ENCODE measurements around the gene RNF13.
"Not testable (repeated sequence)": the region's sequence is repeated elsewhere in the genome, so short reads cannot be mapped to it uniquely, and the experiment has no call there.

The RNF13 gene

GRCh38 chr3:149901770-149902169 lies 88.8 kb downstream of the RNF13 start:
- DNase-seq, result no peak

GRCh38 chr3:149902498-149903139 lies 89.6 kb downstream of the RNF13 start:
- DNase-seq, result peak; percentile 5

GRCh38 chr3:149906036-149906435 lies 93.0 kb downstream of the RNF13 start:
- DNase-seq, result no peak

DNA sequence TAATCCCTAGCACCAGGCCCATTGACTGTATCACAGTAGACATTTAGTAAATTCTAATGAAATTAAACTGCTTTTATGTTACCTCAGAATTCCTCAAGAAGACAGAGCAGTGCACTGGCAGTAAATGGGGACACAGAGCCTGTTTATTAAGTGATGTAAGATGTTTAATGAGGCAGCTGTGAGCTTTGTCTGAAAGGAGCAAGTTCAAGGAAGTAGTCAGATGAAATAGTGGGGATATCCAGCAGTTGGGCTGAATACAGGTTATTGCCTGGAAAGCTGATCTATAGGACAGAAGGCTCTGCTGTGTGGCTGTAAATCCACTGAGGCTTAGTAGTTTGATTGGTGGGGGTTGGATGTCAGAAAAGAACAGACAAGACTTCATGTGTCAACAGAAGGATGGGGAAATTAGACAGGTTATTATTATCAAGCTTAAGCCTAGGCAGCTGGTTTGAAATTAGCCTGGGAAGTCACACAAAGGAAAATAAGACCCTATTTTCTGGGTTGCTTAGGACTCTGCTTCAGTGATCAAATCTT lies 95.5 kb downstream of the RNF13 start:
- DNase-seq, result peak; percentile 26

- DNase-seq, result no peak
Observed at GRCh38 chr3:149909923-149910322, 96.9 kb downstream of the RNF13 start.

- DNase-seq, result no peak
Observed at GRCh38 chr3:149917124-149917667, 104.2 kb downstream of the RNF13 start.

GRCh38 chr3:149919509-149919908 lies 106.5 kb downstream of the RNF13 start:
- no peak for DNase-seq

DNA sequence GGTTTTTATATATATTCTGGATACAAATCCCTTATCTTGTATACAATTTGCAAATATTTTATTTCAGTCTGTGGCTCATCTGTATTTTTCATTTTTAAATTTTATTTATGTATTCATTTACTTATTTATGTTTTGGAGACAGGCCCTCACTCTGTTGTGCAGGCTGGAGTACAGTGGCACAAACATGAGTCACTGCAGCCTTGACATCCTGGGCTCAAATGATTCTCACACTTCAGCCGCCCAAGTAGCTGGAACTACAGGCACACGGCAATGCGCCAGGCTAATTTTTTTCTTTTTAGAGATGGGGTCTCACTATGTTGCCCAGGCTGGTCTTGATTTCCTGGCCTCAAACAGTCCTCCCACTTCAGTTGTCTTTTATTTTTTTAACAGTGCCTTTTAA lies 107.1 kb downstream of the RNF13 start:
- no peak for DNase-seq

GRCh38 chr3:149933008-149933407 lies 120.0 kb downstream of the RNF13 start:
- no peak for DNase-seq

DNA sequence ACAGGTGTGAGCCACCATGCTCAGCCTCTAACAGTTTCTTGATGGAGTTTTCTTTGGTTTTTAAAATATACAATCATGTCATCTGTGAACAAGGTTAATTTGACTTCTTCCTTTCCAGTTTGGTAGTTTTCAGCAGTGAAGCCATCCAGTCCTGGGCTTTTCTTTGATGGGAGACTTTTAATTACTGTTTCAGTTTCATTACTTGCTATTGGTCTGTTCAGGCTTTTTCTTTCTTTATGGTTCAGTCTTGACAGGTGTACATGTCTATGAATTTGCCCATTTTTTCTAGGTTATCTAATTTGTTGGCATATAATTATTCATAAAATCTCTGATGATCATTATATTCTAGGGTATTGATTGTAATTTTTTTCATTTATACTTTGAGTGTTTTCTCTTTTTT lies 120.8 kb downstream of the RNF13 start:
- DNase-seq, result no peak

GRCh38 chr3:149934524-149934923 lies 121.5 kb downstream of the RNF13 start:
- DNase-seq, result no peak

DNA sequence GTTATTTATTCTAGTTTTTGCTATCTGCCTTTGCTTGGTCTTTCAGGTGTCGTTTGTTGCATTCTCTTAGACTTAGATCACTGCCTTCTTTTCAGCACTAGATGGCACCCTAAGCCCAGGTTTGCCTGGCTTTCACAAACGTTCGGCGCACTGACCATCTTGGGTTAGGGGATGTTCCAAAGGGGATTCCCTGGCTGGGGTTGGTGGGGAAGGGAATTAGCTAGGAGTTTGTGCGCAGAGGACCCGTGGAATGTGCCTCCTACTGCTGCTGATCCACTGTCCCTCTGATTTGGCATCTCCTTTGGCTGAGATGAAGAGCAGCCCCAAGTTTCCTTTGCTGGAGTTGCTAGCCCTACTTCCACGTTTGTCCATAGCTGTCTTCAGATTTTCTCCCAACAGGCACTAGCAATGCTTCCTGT lies 123.8 kb downstream of the RNF13 start:
- DNase-seq, result peak; percentile 71

DNA sequence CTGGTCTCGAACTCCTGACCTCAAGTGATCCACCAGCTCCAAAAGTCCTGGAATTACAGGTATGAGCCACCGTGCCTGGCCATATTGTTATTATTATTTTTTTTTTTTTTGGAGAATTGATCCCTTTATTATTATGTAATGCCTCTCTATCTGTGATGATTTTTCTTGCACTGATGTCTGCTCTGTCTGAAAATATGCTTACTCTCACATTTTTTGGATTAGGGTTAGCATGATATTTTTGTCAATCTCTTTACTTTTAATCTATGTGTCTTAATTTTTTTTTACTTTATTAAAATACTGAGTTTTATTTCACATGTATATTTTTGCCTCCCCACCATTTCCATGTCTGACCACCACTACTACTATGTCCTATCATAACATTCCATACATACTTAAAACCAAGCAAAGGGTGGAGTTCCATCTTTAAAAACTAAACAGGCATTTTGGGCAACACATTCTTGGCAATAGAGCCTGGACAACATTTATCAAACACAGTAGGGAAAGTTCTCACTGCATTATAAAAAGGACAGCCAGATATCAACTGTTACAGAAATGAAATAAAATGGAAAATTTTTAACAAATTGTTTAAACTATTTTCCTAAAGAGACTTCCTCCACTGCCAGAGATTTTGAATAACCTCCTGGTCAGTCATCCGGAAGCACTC lies 125.5 kb downstream of the RNF13 start:
- DNase-seq, result not testable (repeated sequence)

DNA sequence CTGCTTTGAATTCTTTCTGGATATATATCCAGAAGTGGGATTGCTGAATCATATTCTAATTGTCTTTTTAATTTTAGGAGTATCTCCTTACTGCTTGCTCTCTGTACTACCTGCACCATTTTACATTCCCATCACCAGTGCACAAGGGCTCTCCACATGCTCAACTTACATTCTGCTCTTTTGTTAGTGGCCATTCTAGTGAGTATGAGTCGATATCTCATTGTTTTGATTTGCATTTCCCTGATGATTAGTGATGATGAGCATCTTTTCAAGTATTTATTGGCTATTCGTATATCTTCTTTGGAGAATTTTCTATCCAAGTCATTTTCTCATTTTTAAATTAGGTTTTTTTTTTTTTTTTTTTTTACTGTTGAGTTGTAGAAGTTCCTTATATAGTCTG lies 128.2 kb downstream of the RNF13 start:
- DNase-seq, result no peak

DNA sequence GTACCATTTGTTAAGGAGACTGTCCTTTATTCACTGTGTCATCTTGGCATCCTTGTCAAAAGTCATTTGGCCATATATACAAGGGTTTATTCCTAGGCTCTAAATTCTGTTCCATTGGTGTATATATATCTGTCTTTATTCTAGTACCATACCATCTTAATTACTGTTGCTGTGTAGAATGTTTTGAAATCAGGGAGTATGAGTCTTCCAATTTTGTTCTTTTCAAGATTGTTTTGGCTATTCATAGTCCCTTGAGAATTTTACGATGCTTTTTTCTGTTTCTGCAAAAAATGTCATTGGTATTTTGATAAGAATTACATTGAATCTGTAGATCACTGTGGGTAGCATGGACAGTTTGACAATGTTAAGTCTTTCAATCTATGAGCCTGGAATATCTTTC lies 128.9 kb downstream of the RNF13 start:
- DNase-seq, result no peak

DNA sequence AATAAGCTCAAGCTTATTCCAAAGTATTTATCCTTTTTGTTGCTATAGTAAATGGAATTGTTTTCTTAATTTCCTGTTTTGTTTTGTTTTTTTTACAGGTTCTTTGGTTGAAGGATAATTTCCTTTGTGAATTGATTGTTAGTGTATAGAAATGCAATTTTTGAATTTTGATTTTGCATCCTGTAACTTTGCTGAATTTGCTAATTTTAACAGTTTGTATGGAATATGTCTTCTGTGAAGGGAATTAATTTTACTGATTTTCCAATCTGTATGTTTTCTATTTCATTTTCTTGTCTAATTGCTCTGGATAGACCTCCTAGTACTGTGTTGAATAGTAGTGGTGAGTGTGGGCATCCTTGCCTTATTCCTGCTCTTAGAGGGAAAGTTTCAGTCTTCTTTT lies 129.4 kb downstream of the RNF13 start:
- DNase-seq, result no peak

DNA sequence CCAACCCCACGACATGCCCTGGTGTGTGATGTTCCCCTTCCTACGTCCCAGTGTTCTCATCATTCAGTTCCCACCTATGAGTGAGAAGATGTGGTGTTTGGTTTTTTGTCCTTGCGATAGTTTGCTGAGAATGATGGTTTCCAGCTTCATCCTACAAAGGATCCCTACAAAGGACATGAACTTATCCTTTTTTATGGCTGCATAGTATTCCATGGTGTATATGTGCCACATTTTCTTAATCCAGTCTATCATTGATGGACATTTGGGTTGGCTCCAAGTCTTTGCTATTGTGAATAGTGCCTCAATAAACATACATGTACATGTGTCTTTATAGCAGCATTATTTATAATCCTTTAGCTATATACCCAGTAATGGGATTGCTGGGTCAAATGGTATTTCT lies 131.0 kb downstream of the RNF13 start:
- not testable (repeated sequence) for DNase-seq

DNA sequence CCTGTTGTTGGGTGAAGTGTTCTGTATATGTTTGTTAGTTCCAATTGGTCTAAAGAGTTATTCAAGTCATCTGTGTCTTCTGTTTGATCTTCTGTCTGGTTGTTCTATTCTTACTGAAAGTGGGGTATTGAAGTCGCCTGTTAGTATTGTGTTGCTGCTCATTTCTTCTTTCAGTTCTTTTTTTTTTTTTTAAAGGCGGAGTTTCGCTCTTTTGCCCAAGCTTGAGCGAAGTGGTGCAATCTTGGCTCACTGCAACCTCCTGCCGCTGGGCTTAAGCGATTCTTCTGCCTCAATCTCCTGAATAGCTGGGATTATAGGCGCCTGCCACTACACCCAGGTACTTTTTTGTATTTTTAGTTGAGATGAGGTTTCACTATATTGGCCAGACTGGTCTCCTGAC lies 134.2 kb downstream of the RNF13 start:
- DNase-seq, result no peak

GRCh38 chr3:149949181-149949580 lies 136.2 kb downstream of the RNF13 start:
- DNase-seq, result no peak

- no peak for DNase-seq
Observed at GRCh38 chr3:149954812-149955211, 141.8 kb downstream of the RNF13 start.

DNA sequence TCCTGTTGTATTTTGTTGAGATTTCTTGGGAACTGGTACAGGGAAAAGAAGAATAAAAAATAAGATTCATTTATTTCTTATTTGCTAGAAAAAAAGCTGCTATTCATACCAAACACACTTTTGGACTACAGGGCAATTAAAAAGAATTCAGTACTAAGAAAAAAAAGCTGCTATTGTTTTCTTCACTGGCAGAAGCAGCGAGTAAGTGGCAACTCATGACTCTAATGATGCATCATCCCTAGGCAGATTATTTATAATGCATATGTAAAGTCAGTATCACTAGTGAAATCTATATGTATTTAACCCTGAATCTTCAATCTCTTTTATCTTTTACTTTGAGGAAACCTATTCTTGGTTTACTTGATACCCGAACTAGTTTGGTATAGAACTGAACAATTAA lies 142.4 kb downstream of the RNF13 start:
- DNase-seq, result no peak

- no peak for DNase-seq
Observed at GRCh38 chr3:149957361-149958125, 144.5 kb downstream of the RNF13 start.

DNA sequence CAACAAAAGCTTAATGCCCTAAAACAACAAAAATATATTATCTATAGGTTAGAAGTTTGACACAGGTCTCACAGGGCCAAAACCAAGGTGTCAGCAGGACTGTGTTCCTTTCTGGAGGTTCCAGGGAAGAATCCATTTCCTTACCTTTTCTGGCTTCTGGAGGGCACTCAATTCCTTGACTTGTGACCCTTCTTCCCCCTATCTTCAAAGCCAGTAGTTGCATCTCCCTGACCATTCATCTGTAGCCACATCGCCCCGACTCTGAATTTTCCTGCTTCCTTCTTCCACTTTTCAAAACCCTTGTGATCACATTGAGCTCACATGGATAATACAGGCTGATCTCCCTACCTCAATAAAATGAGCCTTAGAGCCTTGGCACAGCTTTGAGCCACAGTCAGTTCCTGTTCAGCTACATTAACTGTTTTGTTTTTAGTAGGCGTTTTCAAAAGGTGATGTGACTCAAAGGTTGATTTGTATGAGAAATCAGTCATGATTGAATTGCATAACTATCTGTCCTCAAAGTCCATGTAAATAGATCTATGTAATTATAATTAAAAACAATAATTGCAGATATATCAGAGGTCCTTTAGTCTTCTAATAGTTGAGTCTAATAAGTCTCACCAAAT lies 145.3 kb downstream of the RNF13 start:
- no peak for DNase-seq
